Spinal cord (tissue), 10 donors: Measurements from ENCODE around the gene ADH1B. TPM values are rescaled to one million over a fixed set of nuclear protein-coding genes. Genes with fewer than 3 reads are reported as not detected.

Source experiments
- DNase-seq, 6 donors: peaks; one replicate each; pipeline versions ENCODE4 v3.0.0 to v3.0.0-alpha.2; 2013 to 2015; ENCODE audit warnings: low spot score in 6 of 6, low read depth in 4 of 6
- H3K27ac ChIP-seq: one replicate; pipeline ENCODE4 v1.5.1; 2013; ENCODE audit warnings: low read depth, low read length, control low read depth
- H3K27me3 ChIP-seq: one replicate; pipeline ENCODE4 v1.6.1; 2013; ENCODE audit warnings: low read length; ENCODE audit not compliant: control insufficient read depth, insufficient read depth
- H3K36me3 ChIP-seq: one replicate; pipeline ENCODE4 v1.6.1; 2013; ENCODE audit warnings: low read length; ENCODE audit not compliant: control insufficient read depth, insufficient read depth
- H3K4me1 ChIP-seq: one replicate; pipeline ENCODE4 v1.6.1; 2013; ENCODE audit warnings: low read length; ENCODE audit not compliant: control insufficient read depth, insufficient read depth
- H3K4me3 ChIP-seq: one replicate; pipeline ENCODE4 v1.5.1; 2013; ENCODE audit warnings: low read depth, low read length, control low read depth
- H3K9me3 ChIP-seq: one replicate; pipeline ENCODE4 v1.6.1; 2013; ENCODE audit warnings: low read length; ENCODE audit not compliant: control insufficient read depth, insufficient read depth
- WGBS: methylation state at CpG from one replicate; pipeline ENCODE4 v1.1.5; 2013; ENCODE audit warnings: missing lambda C conversion rate; ENCODE audit not compliant: insufficient coverage; 5-methylcytosine and 5-hydroxymethylcytosine counted together
- polyA plus RNA-seq, 2 donors: library from polyadenylated mRNA; unstranded; fragments of 120-200 nt; gene quantifications; one replicate each; pipeline ENCODE4 v1.2.1, GENCODE V29; 2013; ENCODE audit not compliant: insufficient read length in 2 of 2
- total RNA-seq, 2 donors: library from RNA; depleted of rRNA in 1 of 2; stranded (reverse); fragments of 120-200 nt in 1 of 2; fragments of >200 nt in 1 of 2; gene quantifications; one replicate each; pipeline versions ENCODE4 v1.2.3 to v1.2.4, GENCODE V29; 2013 to 2014
- donor health status: healthy.

The ADH1B gene
- total and polyA plus RNA-seq, 4 donors: 0.33 to 8.4 (median 1.6) TPM

DNA sequence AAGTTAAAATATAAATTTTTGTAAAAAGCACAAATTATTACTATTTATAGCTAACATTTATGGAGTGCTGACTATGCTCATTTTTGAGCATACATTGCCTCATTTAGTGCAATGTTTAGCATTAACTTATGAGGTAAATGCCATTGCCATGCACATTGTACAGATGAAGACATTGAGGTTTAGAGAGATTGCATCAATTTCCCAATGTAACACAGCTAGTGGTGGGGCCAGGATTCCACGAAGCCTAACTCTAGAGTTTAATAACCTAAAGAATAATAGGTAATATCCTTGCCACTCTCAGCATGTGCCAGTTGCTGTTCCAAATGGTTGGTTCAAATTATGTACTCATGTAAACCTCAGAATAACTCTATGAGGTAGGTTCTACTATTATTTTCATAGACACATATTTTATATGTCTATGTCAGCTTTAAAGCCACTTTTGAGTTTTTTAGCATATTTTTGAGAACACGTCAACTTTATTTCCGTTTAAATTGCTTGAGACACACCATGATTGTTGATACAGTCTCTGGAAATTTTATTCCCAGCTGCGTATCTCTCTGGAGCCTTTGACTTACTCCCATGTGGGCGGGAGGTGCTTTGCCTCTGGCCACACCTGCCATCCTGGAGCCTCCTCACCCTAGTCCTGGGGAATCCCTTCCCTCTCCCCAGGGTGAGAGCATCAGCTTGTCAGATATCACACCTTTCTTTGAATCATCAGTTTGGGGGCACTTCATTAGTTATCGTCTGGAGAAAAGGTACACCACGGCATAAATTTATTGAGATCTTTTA lies 19.6 kb downstream of the ADH1B start:
- DNase-seq: no peak
- 93% methylated on average over 5 of the region's 7 CpGs for WGBS
- Histone ChIP-seq H3K27ac (no peak overlapping the region), H3K27me3 (no peaks in the 10 kb centered on the region), H3K36me3 (no peaks in the 10 kb centered on the region), H3K9me3 (no peaks in the 10 kb centered on the region), H3K4me3 (no peak overlapping the region), H3K4me1 (no peaks in the 10 kb centered on the region)

DNA sequence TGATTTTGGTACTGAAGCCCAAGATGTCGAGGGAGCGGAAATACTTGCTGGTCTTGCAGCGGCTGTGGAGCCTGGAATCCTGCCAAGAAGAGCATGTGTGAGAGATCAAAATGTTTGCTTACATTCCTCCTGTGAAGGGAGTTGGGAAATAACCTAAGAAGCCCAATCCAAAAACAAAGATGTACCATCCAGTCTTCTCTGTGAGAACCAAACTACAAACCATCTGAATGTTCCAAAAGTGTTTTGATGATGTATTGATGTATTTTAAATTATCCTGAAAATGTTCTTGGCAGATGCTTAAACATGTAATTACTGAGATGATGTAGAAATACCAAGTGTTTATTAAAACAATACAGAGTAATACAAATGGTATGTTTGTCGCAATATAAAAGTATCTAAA lies 20.3 kb downstream of the ADH1B start:
- Histone ChIP-seq H3K4me1 (no peaks in the 10 kb centered on the region), H3K27me3 (no peaks in the 10 kb centered on the region), H3K27ac (no peak overlapping the region), H3K4me3 (no peak overlapping the region), H3K9me3 (no peaks in the 10 kb centered on the region), H3K36me3 (no peaks in the 10 kb centered on the region)
- no CpG with 5 or more reads among the region's 4 CpGs for WGBS
- DNase-seq: peak; percentile 19 to 92 (median 33)

DNA sequence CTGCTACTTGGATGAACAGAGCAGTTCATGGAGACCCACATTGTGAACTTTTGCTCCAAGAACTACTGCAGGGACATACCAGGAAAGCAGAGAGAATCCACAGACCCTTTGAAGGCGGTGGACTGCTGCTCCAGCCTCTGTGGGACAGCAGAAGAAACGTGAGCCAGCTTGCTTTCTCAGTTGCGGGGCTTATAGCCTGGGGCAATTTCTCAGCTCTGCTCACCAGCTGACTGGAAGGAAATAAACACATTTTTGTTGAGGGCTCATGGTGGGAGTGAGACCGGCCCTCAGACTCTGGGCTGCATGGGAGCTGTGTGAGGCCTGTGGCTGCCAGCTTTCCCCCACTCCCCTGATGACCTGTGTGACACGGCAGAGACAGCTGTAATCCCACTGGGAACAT lies 27.8 kb downstream of the ADH1B start:
- Histone ChIP-seq H3K27ac (no peak overlapping the region), H3K27me3 (no peaks in the 10 kb centered on the region), H3K4me3 (no peak overlapping the region), H3K4me1 (no peaks in the 10 kb centered on the region), H3K36me3 (no peaks in the 10 kb centered on the region), H3K9me3 (no peaks in the 10 kb centered on the region)
- WGBS: 87% methylated on average over 5 of the region's 5 CpGs
- no peak for DNase-seq

DNA sequence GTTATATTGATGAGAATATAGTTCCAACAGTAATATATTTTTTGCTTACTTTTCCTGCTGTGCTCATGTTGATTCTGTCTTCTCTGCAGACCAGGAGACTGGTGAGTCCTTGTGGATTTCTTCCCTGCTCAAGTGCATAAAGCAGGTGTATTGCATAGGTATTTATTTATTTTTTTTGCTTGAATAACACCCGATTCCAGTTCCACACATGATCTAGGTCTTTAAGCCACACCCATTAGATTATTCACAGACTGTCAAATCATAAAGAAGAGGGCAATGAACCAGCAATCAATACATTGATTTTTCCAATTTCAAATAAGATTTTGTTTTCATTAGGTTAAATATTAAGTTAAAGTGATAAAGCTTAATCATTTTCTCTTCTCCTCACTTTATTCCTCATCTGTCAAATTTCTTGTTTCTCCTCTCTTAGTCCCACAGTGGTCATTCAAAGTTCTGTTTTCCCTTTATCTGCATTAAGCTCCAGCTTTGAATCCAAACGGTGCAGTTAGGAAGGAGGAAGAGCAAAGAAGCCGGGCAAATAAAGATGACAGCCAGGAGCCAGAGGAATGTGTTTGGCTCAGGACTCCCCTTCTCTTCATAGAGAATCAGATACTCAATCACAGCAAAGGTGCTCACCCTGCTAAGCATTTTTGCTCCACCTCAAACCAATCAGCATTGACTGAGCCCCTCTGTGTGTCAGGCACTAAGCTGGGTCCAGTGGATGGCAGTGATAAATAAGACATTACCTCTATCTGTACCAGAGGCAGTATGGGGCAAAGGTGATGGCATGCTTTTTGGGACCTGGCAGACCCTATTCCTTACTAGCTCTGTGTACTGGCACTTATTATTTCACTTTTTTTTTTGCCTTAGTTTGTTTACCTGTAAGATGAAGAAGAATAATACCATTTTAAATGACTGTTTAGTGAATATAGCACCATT lies 30.1 kb downstream of the ADH1B start, which contains the start of gene ADH1A:
TSS of gene ADH1A (minus strand) at position 138 of the 939 bp plus-strand sequence. CDS start at position 67, 71 bp downstream.
- Histone ChIP-seq H3K27ac (no peak within 1 kb of the TSS), H3K4me3 (no peak within 1 kb of the TSS), H3K36me3 (no peaks in the 10 kb centered on the region), H3K27me3 (no peaks in the 10 kb centered on the region), H3K9me3 (no peaks in the 10 kb centered on the region), H3K4me1 (no peaks in the 10 kb centered on the region)
- no peak for DNase-seq
- no CpG with 5 or more reads among the region's 3 CpGs for WGBS

DNA sequence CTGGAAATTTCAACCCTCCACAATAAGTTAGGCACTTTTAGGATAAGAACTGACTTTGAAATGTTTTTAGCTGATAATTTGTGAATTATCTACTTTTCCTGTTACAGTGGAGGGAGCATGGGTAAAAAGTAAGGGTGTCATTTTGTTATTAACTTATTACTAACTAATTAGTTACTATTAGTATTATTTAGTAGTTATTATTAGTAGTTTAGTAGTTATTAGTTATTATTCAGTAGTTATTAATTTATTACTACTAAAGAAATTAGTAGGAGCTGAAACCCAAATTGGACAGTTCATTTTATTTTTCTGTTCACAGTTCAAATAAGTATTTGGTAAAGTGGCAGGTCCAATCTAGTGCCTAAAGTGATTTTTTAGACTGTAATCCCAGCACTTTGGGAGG lies 35.8 kb downstream of the ADH1B start:
- Histone ChIP-seq H3K4me1 (no peaks in the 10 kb centered on the region), H3K27me3 (no peaks in the 10 kb centered on the region), H3K4me3 (no peak overlapping the region), H3K9me3 (no peaks in the 10 kb centered on the region), H3K36me3 (no peaks in the 10 kb centered on the region), H3K27ac (no peak overlapping the region)
- DNase-seq: no peak

DNA sequence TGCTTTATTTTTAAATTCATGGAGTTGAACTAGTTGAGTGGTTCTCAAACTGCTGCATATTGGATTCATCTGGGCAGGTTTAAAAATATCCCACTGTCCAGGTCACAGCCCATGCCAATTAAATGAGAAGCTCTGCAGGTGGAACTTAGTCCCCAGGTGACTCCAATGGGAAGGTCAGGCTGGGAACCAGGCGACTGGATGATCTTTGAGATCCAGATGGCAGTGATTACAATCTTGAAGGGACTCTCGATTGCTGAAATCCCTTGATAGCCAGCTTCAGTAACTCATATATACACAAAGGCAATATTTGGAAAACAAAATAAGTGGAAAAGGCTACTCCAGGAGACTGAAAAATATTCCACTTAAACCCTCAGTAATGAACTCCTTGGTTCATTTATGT lies 38.5 kb downstream of the ADH1B start:
- Histone ChIP-seq H3K27ac (no peak overlapping the region), H3K27me3 (no peaks in the 10 kb centered on the region), H3K4me1 (no peaks in the 10 kb centered on the region), H3K9me3 (no peaks in the 10 kb centered on the region), H3K4me3 (no peak overlapping the region), H3K36me3 (no peaks in the 10 kb centered on the region)
- DNase-seq: no peak
- WGBS: 80% methylated on average over 1 of the region's 2 CpGs

DNA sequence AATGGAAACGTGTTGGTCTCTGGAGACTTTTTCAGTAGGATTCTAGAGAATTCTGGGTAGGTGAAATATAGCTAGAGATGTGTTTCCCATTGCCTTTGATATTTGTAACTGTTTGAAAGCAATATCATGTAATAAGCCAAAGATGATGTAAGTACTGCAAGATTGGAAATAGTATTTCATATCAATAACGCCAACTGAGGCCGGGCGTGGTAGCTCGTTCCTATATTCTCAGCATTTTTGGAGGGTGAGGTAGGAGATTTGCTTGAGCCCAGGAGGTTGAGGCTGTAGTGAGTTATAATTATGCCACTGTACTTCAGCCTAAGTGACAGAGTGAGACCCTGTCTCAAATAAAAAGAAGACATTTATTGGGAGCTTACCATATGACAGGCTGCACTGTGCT lies 39.9 kb downstream of the ADH1B start:
- H3K27ac ChIP-seq: no peak overlapping the region
- DNase-seq: no peak
- no peaks in the 10 kb centered on the region for H3K9me3 ChIP-seq
- WGBS: 100% methylated on average over 4 of the region's 5 CpGs
- H3K36me3 ChIP-seq: no peaks in the 10 kb centered on the region
- H3K27me3 ChIP-seq: no peaks in the 10 kb centered on the region
- no peaks in the 10 kb centered on the region for H3K4me1 ChIP-seq
- no peak overlapping the region for H3K4me3 ChIP-seq

DNA sequence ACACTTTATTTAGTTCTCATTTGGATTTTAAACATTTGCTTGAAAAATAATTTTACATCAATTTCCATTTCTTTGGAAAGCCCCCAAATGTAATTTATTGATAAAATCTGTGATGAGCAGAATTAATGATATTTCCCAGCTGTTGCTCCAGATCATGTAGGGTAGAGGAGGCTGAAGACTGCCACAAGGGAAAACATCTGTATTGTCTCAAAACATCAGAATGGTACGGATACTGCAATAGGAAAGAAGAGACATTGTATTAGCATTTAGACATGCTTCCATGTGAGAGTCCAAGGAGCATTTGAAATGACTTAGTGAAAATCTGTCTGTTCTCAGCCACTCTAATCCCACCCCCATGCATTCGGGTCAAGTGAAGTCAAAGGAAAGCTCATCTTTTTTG lies 44.8 kb downstream of the ADH1B start:
- Histone ChIP-seq H3K27ac (no peak overlapping the region), H3K4me1 (no peaks in the 10 kb centered on the region), H3K9me3 (no peaks in the 10 kb centered on the region), H3K4me3 (no peak overlapping the region), H3K36me3 (no peaks in the 10 kb centered on the region), H3K27me3 (no peaks in the 10 kb centered on the region)
- whole genome bisulfite sequencing: 86% methylated on average over 1 of the region's 2 CpGs
- no peak for DNase-seq

DNA sequence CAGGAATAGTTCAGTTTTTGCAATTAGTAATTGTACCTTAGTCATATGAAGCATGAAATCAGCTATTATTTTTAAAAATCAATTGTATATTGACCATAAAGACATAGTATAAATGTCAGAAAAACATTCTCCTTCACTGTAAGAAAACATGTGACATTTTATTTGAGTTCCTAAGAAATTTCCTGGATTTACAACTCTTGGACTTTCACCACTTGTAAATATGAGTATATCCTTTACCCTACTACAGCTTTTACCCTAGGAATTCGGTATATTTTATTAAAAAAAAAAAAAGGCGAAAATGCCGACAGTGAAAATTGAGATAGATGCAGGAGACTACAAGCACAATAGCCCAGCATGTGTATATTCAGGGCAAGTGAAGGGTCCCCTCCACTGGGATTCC lies 45.3 kb downstream of the ADH1B start:
- H3K27ac ChIP-seq: no peak overlapping the region
- H3K4me1 ChIP-seq: no peaks in the 10 kb centered on the region
- WGBS: no CpG with 5 or more reads among the region's 3 CpGs
- H3K27me3 ChIP-seq: no peaks in the 10 kb centered on the region
- no peak for DNase-seq
- H3K36me3 ChIP-seq: no peaks in the 10 kb centered on the region
- no peak overlapping the region for H3K4me3 ChIP-seq
- no peaks in the 10 kb centered on the region for H3K9me3 ChIP-seq
